Stimulated activated CD8-positive, alpha-beta memory T cell treated with anti-CD3 and anti-CD28 coated beads, Interleukin-4, amount 100 ng/mL, for 1 hour (primary cell): ENCODE measurements around the gene GAGE13.
"Not testable (repeated sequence)": the region's sequence is repeated elsewhere in the genome, so short reads cannot be mapped to it uniquely, and the experiment has no call there.

Source experiments
- DNase-seq, 2 donors: peaks; one replicate each; pipeline ENCODE4 v3.0.0-alpha.2; 2020; ENCODE audit warnings: low read depth in 2 of 2, low spot score in 1 of 2

The GAGE13 gene, protein sequence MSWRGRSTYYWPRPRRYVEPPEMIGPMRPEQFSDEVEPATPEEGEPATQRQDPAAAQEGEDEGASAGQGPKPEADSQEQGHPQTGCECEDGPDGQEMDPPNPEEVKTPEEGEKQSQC

DNA sequence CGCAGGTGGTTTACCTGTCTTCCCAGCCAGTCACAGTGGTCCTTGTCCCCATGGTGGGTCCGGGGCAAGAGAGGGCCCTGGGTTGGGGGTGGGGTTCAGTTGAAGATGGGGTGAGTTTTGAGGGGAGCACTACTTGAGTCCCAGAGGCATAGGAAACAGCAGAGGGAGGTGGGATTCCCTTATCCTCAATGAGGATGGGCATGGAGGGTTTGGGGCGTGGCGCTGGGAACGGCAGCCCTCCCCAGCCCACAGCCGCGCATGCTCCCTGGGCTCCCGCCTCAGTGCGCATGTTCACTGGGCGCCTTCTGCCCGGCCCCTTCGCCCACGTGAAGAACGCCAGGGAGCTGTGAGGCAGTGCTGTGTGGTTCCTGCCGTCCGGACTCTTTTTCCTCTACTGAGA lies at the start of gene GAGE13:
Gene GAGE13 (plus strand): TSS at position 301 of the 400 bp plus-strand sequence. CDS start 1,156 bp downstream, outside the sequence.
- DNase-seq, result not testable (repeated sequence)

DNA sequence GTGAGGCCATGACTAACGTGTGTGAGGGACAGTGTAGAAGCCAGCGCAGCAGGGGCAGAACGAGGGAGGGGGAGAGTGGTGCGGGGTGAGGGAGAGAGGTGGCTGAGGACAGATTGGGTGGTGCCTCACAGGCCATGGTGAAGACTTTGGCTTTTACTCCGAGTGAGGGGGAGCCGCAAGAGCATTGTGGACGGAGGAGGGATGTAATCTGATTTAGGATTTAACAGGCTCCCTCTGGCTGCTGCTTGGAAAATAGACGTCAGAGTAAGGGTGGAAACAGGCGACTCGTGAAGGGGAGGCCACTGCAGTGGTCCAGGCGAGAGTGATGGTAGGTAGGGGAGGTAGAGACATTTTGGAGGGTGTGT lies 48.8 kb upstream of the GAGE13 start:
- no peak for DNase-seq

- DNase-seq, result no peak
Observed at GRCh38 chrX:49284212-49284611, 47.2 kb upstream of the GAGE13 start.

DNA sequence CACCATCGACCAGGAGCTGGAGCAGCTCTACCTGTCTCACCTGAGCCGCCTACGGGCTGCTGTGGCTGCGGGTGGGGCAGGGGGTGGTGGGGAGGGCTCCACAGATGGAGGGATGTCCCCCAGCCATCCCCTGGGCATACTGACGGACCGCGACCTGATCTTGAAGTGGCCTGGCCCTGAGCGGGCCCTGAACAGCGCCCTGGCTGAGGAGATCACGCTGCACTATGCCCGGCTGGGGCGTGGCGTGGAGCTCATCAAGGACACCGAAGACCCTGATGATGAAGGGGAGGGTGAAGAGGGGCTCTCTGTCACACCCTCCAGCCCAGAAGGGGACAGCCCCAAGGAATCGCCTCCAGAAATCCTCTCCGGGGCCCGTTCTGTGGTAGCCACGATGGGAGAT lies 45.2 kb upstream of the GAGE13 start:
- DNase-seq, result no peak

- DNase-seq, result no peak
Observed at GRCh38 chrX:49286581-49286980, 44.8 kb upstream of the GAGE13 start.

GRCh38 chrX:49287665-49288064 lies 43.7 kb upstream of the GAGE13 start:
- no peak for DNase-seq

DNA sequence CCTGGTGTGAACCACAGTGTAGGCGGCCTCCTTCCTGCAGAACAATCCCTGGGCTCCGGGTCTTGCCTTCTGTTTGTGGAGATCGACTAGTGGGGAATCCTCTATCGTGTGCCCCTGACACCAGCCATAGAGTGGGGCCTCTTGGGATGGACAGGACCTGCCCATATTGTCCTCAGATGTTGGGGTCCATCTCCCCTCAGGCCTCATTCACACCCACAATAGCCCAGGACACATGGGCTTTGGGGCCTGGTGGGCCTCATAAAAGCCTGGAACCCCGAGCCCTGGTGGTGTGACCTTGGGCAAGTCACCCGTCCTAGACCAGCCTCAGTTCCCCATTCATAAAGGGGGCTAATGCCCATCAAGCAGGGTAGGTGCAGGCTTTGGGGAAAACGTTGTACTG lies 41.2 kb upstream of the GAGE13 start:
- no peak for DNase-seq

- peak; percentile 29 to 41 for DNase-seq
Observed at GRCh38 chrX:49291615-49292337, 39.6 kb upstream of the GAGE13 start.

DNA sequence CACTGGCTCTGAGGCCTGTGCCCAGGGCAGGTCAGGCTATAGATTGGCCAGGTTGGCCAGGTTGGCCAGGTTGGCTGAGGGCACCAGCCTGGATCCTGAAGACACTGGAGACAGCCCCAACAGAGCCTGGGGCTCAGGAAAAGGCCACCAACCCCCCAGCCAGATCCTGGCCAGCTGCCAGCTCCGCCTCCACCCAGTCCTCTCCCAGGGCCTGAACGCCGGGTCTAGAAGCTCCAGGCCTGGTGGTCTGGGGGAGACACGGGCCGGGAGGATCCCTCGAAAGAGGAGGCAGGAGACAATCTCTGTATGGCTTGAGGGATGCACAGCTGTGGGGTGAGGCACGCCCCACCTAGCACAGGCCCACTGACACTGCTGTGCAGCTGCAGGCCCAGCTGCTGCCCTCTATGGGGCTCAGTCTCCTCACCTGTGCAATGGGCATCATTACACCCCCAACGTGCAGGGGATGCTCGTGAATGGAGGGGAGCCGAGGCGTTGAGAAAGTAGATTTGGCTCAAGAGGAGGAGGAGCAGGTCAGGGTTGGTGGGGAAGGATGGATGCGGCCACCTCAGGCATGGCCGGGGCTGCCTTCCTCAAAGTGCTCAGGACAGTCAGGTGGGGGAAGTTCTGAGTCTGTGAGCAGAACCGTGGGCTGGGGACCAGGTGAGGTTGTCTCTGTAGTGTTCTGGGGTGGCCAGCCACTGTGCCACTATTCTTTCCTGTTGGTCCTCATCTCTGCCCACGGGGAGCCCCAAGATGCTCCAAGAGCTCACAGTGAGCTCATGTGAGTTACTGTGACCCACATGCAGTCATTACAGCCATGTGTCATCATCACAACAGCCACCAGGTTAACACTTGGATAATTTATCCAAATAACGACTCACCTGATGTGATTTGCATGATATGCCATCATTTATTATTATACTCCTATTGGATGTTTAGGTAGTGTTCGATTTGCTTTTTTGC lies 38.7 kb upstream of the GAGE13 start:
- no peak for DNase-seq

DNA sequence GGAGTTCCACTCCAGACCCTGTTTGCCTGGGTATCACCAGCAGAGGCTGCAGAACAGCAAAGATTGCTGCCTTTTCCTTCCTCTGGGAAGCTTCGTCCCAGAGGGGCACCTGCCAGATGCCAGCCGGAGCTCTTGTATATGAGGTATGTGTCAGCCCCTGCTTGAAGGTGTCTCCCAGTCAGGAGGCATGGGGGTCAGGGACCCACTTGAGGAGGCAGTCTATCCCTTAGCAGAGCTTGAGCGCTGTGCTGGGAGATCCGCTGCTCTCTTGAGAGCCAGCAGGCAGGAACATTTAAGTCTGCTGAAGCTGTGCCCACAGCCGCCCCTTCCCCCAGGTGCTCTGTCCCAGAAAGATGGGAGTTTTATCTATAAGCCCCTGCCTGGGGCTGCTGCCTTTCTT lies 32.1 kb upstream of the GAGE13 start:
- DNase-seq, result not testable (repeated sequence)

- no peak for DNase-seq
Observed at GRCh38 chrX:49300703-49301102, 30.7 kb upstream of the GAGE13 start.

GRCh38 chrX:49303346-49303745 lies 28.0 kb upstream of the GAGE13 start, which contains the start of gene GAGE10:
Gene GAGE10, plus strand, starts transcription at chrX:49303646. Its CDS starts 1,214 bp downstream, at chrX:49304860.
- no peak for DNase-seq

GRCh38 chrX:49307775-49308174 lies 23.6 kb upstream of the GAGE13 start:
- not testable (repeated sequence) for DNase-seq

GRCh38 chrX:49308604-49309269 lies 22.6 kb upstream of the GAGE13 start:
- DNase-seq, result no peak

GRCh38 chrX:49309401-49309981 lies 21.9 kb upstream of the GAGE13 start:
- no peak for DNase-seq

DNA sequence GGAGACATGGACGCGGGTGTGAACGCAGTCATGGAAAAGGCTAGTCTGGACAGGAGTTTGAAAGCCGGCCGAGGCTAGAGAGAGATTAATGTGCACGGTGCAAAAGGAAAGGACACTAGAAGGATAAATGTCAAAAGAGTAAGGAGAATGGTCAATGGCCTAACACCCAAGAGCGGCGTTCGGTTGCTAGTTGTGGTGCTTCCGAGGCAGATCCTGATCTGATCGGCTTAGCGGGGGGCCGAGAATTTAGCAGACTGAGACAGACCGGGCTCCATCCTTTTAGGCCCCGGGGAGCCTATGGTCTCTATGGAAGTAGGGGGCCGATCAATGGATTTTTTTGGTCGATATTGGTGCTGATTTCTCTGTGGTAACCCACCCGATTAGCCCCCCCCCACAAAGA lies 21.0 kb upstream of the GAGE13 start:
- DNase-seq, result no peak

DNA sequence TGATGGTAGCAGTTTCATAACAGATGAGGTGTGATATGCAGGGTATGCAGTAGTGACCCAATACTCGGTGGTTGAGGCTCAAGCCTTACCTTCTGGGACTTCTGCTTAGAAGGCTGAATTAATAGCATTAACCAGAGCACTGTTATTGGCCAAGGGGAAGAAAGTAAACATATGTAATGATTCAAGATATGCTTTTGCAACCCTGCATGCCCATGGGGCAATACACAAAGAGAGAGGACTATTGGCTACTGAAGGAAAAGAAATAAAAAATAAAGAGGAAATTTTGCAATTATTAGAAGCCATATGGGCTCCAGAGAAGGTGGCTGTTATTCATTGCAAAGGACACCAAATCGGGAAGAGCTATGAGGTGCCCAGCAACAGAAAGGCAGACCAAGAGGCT lies 19.2 kb upstream of the GAGE13 start:
- DNase-seq, result no peak

- DNase-seq, result no peak
Observed at GRCh38 chrX:49316085-49316484, 15.3 kb upstream of the GAGE13 start.

GRCh38 chrX:49321737-49322136 lies 9.6 kb upstream of the GAGE13 start, which contains the start of gene GAGE12J:
Gene GAGE12J, plus strand, starts transcription at chrX:49322037. Its CDS starts 1,157 bp downstream, at chrX:49323194.
- DNase-seq, result not testable (repeated sequence)

GRCh38 chrX:49322266-49322665 lies 9.1 kb upstream of the GAGE13 start:
- not testable (repeated sequence) for DNase-seq

GRCh38 chrX:49323735-49324134 lies 7.6 kb upstream of the GAGE13 start:
- DNase-seq, result not testable (repeated sequence)
